H9 (cell line): ENCODE results near the gene ITGA1. TPM values are rescaled to one million over a fixed set of nuclear protein-coding genes. Genes with fewer than 3 reads are reported as not detected.

Source experiments
- DNase-seq: peaks from one replicate; pipeline ENCODE4 v3.0.0-alpha.2; 2017
- H2AFZ ChIP-seq: one replicate; pipeline ENCODE4 v1.6.1; 2013; ENCODE audit warnings: mild to moderate bottlenecking, low read length, control low read depth, moderate library complexity
- H2AK5ac ChIP-seq: 2 replicates; pipeline ENCODE4 v1.6.1; 2013; ENCODE audit warnings: low read length, control low read depth, mixed read lengths; ENCODE audit not compliant: insufficient read length
- H2BK120ac ChIP-seq: one replicate; pipeline ENCODE4 v1.6.1; 2013; ENCODE audit warnings: low read depth, mild to moderate bottlenecking, low read length, control low read depth, inconsistent platforms; ENCODE audit not compliant: poor library complexity, severe bottlenecking
- H2BK12ac ChIP-seq: 2 replicates; pipeline ENCODE4 v1.6.1; 2013; ENCODE audit warnings: low read length, control low read depth, mixed read lengths, low read depth; ENCODE audit not compliant: insufficient read length
- H2BK15ac ChIP-seq: 2 replicates; pipeline ENCODE4 v1.6.1; 2013; ENCODE audit warnings: low read depth, low read length, control low read depth
- H2BK20ac ChIP-seq: one replicate; pipeline ENCODE4 v1.6.1; 2013; ENCODE audit warnings: low read depth, mild to moderate bottlenecking, low read length, control low read depth, inconsistent platforms; ENCODE audit not compliant: poor library complexity, severe bottlenecking
- H2BK5ac ChIP-seq: 2 replicates; pipeline ENCODE4 v1.6.1; 2013; ENCODE audit warnings: low read length, control low read depth, mixed read lengths; ENCODE audit not compliant: insufficient read length
- H3K14ac ChIP-seq: 2 replicates; pipeline ENCODE4 v1.6.1; 2013; ENCODE audit warnings: low read length, control low read depth; ENCODE audit not compliant: insufficient read depth
- H3K18ac ChIP-seq: 2 replicates; pipeline ENCODE4 v1.6.1; 2013; ENCODE audit warnings: low read depth, mild to moderate bottlenecking, mixed read lengths, low read length, control low read depth; ENCODE audit not compliant: insufficient read length
- H3K23ac ChIP-seq: 2 replicates; pipeline ENCODE4 v1.6.1; 2013; ENCODE audit warnings: low read length, control low read depth, mixed read lengths, low read depth; ENCODE audit not compliant: insufficient read length
- H3K23me2 ChIP-seq: 2 replicates; pipeline ENCODE4 v1.6.1; 2013; ENCODE audit warnings: low read depth, mild to moderate bottlenecking, mixed read lengths, low read length, control low read depth; ENCODE audit not compliant: insufficient read length, poor library complexity, severe bottlenecking
- H3K27ac ChIP-seq: 2 replicates; pipeline ENCODE4 v1.5.1; 2013; ENCODE audit warnings: low read length, control low read depth, mixed read lengths, low read depth; ENCODE audit not compliant: insufficient read length
- H3K27me3 ChIP-seq: 2 replicates; pipeline ENCODE4 v1.6.1; 2013; ENCODE audit warnings: low read length, control low read depth, inconsistent platforms; ENCODE audit not compliant: insufficient read depth
- H3K4ac ChIP-seq: 2 replicates; pipeline ENCODE4 v1.6.1; 2013; ENCODE audit warnings: low read depth, mild to moderate bottlenecking, control low read depth, inconsistent platforms, low read length, moderate library complexity
- H3K4me1 ChIP-seq: 2 replicates; pipeline ENCODE4 v1.6.1; 2013; ENCODE audit warnings: low read length, control low read depth, inconsistent platforms; ENCODE audit not compliant: insufficient read depth
- H3K4me2 ChIP-seq: 2 replicates; pipeline ENCODE4 v1.6.1; 2013; ENCODE audit warnings: low read length, control low read depth, mixed read lengths; ENCODE audit not compliant: insufficient read length, insufficient read depth
- H3K56ac ChIP-seq: 2 replicates; pipeline ENCODE4 v1.6.1; 2013; ENCODE audit warnings: low read depth, mild to moderate bottlenecking, mixed read lengths, low read length, control low read depth; ENCODE audit not compliant: insufficient read length
- H3K79me1 ChIP-seq: 2 replicates; pipeline ENCODE4 v1.6.1; 2013; ENCODE audit warnings: low read depth, mild to moderate bottlenecking, moderate library complexity, low read length, control low read depth, inconsistent platforms; ENCODE audit not compliant: insufficient read depth, poor library complexity, severe bottlenecking
- H3K79me2 ChIP-seq: 2 replicates; pipeline ENCODE4 v1.6.1; 2013; ENCODE audit warnings: low read length, control low read depth, inconsistent platforms; ENCODE audit not compliant: insufficient read depth
- H3K9ac ChIP-seq: 2 replicates; pipeline ENCODE4 v1.6.1; 2013; ENCODE audit warnings: low read length, control low read depth, mixed read lengths; ENCODE audit not compliant: insufficient read length; ENCODE audit errors: extremely low read depth
- H3K9me3 ChIP-seq: one replicate; pipeline ENCODE4 v1.6.1; 2013; ENCODE audit warnings: low read depth, low read length, inconsistent platforms; ENCODE audit not compliant: control insufficient read depth
- H3T11ph ChIP-seq: one replicate; pipeline ENCODE4 v1.6.1; 2013; ENCODE audit warnings: mild to moderate bottlenecking, low read length, control low read depth, inconsistent platforms
- H4K20me1 ChIP-seq: one replicate; pipeline ENCODE4 v1.6.1; 2013; ENCODE audit not compliant: control insufficient read depth, insufficient read length, insufficient read depth
- H4K5ac ChIP-seq: 2 replicates; pipeline ENCODE4 v1.6.1; 2013; ENCODE audit warnings: low read depth, mild to moderate bottlenecking, mixed read lengths, low read length, control low read depth; ENCODE audit not compliant: insufficient read length
- H4K8ac ChIP-seq: replicated peaks from 2 replicates; pipeline ENCODE4 v1.6.1; 2013; ENCODE audit warnings: low read length, control low read depth, mixed read lengths, low read depth; ENCODE audit not compliant: insufficient read length
- H4K91ac ChIP-seq: 2 replicates; pipeline ENCODE4 v1.6.1; 2013; ENCODE audit warnings: low read depth, mild to moderate bottlenecking, moderate library complexity, mixed read lengths, low read length, control low read depth; ENCODE audit not compliant: insufficient read length
- H3K27ac Mint-ChIP-seq, 3 experiments: 2 replicates in 2 of 3; 3 replicates in 1 of 3; pipeline ENCODE4 v1.8.0; 2020 to 2021; ENCODE audit warnings: mixed read lengths in 3 of 3, mild to moderate bottlenecking in 1 of 3, moderate library complexity in 1 of 3
- H3K27me3 Mint-ChIP-seq: 2 replicates; pipeline ENCODE4 v1.8.0; 2021; ENCODE audit warnings: low read depth, mild to moderate bottlenecking, moderate library complexity, mixed read lengths
- H3K36me3 Mint-ChIP-seq, 3 experiments: 2 replicates in 2 of 3; 3 replicates in 1 of 3; pipeline ENCODE4 v1.8.0; 2020 to 2021; ENCODE audit warnings: low read depth in 3 of 3, mixed read lengths in 3 of 3; ENCODE audit not compliant: insufficient read depth in 1 of 3
- H3K4me1 Mint-ChIP-seq, 2 experiments: 2 replicates each; pipeline ENCODE4 v1.8.0; 2020; ENCODE audit warnings: mixed read lengths in 2 of 2
- H3K4me3 Mint-ChIP-seq, 2 experiments: 2 replicates in 1 of 2; 3 replicates in 1 of 2; pipeline ENCODE4 v1.8.0; 2020 to 2021; ENCODE audit warnings: mild to moderate bottlenecking in 2 of 2, mixed read lengths in 2 of 2, moderate library complexity in 1 of 2
- H3K9me3 Mint-ChIP-seq, 2 experiments: 2 replicates in 1 of 2; 3 replicates in 1 of 2; pipeline ENCODE4 v1.8.0; 2020; ENCODE audit warnings: mild to moderate bottlenecking in 2 of 2, mixed read lengths in 2 of 2, moderate library complexity in 1 of 2
- WGBS: extraction: QIAGEN DNeasy Blood & Tissue Kit; methylation state at CpG from one replicate; pipeline ENCODE4 v1.1.7; 2013; ENCODE audit warnings: missing lambda C conversion rate, low lambda C conversion rate, mixed read lengths; ENCODE audit not compliant: insufficient read length; ENCODE audit errors: extremely low coverage; 5-methylcytosine and 5-hydroxymethylcytosine counted together
- total RNA-seq: library from RNA; stranded (reverse); gene quantifications from 2 replicates; pipeline ENCODE4 v1.2.1, GENCODE V29; 2021
- TF ChIP-seq, protein P1 (sequence below): fragments of 200-600 bp; sonication (generic); conservative IDR thresholded peaks from 3 replicates; pipeline ENCODE4 v1.8.0; 2021; ENCODE audit warnings: antibody characterized with exemption, mild to moderate bottlenecking

Gene ITGA1
- total RNA-seq, 1 experiment from 2014 or later = 3.9 TPM

DNA sequence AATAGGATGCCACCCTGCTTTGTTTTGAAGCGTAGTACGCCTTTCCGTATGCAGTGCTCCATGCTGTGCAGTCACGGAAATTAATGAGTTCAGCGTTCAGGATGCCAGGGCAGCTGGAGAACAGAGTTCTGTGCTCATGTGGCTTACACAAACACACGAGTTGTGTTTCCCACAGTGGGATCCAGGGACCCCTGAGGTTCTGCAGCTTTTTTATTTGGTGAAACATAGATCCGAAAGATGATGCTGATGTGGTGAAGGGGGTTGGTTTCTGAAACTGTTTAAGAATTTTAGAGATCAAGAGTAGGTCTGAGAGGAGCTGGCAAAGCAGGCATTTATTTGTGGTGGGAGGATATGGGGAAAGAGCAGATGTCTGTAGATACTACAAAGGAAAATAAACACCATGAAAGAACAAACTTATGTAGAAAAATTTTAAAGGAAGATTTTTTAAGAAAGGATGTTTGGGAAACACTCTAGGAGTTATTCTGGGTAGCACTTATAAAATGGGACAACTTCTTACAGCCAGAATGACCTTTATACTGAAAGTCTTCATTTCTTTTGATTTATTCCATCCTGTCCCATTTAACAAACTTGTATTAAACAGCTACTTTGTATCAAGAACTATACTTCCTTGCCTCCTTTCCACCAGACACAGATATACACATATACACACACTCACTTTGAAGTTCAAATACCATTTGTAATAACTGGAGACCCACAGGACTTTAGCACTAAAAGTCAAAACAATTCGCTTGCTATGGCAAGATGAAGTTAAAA lies 52.7 kb downstream of the ITGA1 start:
- Histone ChIP-seq H3K56ac (no peak overlapping the region), H4K91ac (no peak overlapping the region), H3K9ac (peak overlapping the region; percentile 14), H4K5ac (no peak overlapping the region), H2BK15ac (no peak overlapping the region), H3K79me1 (no peaks in the 10 kb centered on the region), H2BK12ac (no peak overlapping the region), H4K8ac (no peak overlapping the region), H2AK5ac (no peak overlapping the region), H3K23me2 (no peaks in the 10 kb centered on the region), H3K18ac (no peak overlapping the region), H3K4ac (no peak overlapping the region), H3T11ph (no peak overlapping the region), H3K27ac (no peak overlapping the region), H3K14ac (no peak overlapping the region), H3K23ac (no peak overlapping the region), H2BK20ac (no peak overlapping the region), H3K4me1 (no peaks in the 10 kb centered on the region), H2AFZ (no peak overlapping the region), H4K20me1 (no peaks in the 10 kb centered on the region), H2BK120ac (no peak overlapping the region), H3K9me3 (no peaks in the 10 kb centered on the region), H2BK5ac (no peak overlapping the region), H3K4me2 (no peak overlapping the region), H3K27me3 (no peaks in the 10 kb centered on the region), H3K79me2 (no peaks in the 10 kb centered on the region)
- H3K27ac Mint-ChIP-seq = peak overlapping the region in 2 of 3 experiments; percentile 2 to 21; a peak in 1 of 7 replicates
- H3K4me3 Mint-ChIP-seq = no peak overlapping the region
- whole genome bisulfite sequencing = no CpG with 5 or more reads among the region's 8 CpGs
- H3K36me3 Mint-ChIP-seq = no peaks in the 10 kb centered on the region
- DNase-seq = no peak
- H3K9me3 Mint-ChIP-seq = no peaks in the 10 kb centered on the region
- H3K27me3 Mint-ChIP-seq = no peaks in the 10 kb centered on the region; the same call in 1 of the 2 replicates
- no peaks in the 10 kb centered on the region for H3K4me1 Mint-ChIP-seq
- TF ChIP-seq, protein P1, sequence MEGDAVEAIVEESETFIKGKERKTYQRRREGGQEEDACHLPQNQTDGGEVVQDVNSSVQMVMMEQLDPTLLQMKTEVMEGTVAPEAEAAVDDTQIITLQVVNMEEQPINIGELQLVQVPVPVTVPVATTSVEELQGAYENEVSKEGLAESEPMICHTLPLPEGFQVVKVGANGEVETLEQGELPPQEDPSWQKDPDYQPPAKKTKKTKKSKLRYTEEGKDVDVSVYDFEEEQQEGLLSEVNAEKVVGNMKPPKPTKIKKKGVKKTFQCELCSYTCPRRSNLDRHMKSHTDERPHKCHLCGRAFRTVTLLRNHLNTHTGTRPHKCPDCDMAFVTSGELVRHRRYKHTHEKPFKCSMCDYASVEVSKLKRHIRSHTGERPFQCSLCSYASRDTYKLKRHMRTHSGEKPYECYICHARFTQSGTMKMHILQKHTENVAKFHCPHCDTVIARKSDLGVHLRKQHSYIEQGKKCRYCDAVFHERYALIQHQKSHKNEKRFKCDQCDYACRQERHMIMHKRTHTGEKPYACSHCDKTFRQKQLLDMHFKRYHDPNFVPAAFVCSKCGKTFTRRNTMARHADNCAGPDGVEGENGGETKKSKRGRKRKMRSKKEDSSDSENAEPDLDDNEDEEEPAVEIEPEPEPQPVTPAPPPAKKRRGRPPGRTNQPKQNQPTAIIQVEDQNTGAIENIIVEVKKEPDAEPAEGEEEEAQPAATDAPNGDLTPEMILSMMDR = no peak
